ENCODE data around the gene ZNRD2.

DNA sequence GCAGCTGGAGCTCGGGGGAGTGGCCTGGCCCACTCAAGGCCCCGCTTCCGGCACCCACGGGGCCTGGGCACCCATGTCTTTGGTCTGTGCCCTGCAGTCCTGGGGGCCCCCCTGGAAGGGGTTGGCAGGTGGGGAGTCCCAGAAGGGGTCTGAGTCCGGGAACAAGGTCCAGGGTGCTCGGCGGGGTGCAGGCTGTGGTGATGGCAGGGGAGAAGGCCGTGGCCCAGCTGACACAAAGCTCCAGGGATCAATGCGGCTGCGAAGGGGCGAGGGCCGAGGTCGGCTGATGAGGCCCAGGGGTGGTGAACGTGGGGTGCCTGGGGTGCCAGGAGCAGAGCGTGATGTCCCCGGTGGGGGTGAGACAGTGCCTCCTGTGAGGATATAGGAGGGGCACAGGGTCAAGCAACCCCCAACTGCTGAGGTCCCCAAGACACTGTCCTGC lies 28.0 kb downstream of the ZNRD2 start:
- TF ChIP-seq EZH2 (IDR thresholded peaks at IDR 0.05), result no peak
- no peak for TF ChIP-seq POLR2AphosphoS5 (IDR thresholded peaks at IDR 0.05; ENCODE audit: borderline replicate concordance, low read depth, low read length)
